HL-60 (cell line): ENCODE results near the gene CNTNAP5.

ENCODE experiments used
- GABPA ChIP-seq: IDR thresholded peaks from 2 replicates; pipeline ENCODE4 v1.6.1; 2012; ENCODE audit warnings: low read depth
- POLR2AphosphoS5 ChIP-seq: IDR thresholded peaks from 2 replicates; pipeline ENCODE4 v1.6.1; 2012; ENCODE audit warnings: low read depth
- SPI1 ChIP-seq: IDR thresholded peaks from 2 replicates; pipeline ENCODE4 v1.6.1; 2012; ENCODE audit warnings: low read depth, mild to moderate bottlenecking, borderline replicate concordance
- TF ChIP-seq, protein P1 (sequence below): IDR thresholded peaks from 2 replicates; pipeline ENCODE4 v1.6.1; 2012; ENCODE audit warnings: low read depth; ENCODE audit not compliant: insufficient replicate concordance
- TF ChIP-seq, protein P2 (sequence below): IDR thresholded peaks from one replicate; pipeline ENCODE4 v1.5.1; 2011; ENCODE audit warnings: low read length, control low read depth, inconsistent platforms; ENCODE audit not compliant: insufficient read depth

DNA sequence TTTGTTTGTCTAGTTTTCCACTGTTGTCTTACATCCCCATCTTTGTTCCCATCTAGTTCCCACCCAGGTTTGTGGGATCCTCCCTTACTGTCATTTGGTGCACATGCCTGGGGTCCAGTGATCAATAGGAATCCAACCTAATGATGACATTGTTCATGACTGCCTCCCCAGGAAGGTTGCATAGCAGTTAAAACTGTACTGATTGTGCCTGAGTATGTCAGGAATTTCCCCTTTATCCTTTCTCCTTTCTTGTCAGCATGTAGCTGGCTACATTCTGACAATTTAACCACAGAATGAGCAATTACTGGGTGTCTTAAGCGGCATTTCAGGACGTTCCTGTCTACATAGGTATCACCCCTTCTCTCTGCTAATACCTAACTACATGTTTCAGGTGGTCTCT lies 653.0 kb downstream of the CNTNAP5 start:
- TF ChIP-seq POLR2AphosphoS5 (no peak), GABPA (no peak), SPI1 (no peak)
- TF ChIP-seq, protein P1, sequence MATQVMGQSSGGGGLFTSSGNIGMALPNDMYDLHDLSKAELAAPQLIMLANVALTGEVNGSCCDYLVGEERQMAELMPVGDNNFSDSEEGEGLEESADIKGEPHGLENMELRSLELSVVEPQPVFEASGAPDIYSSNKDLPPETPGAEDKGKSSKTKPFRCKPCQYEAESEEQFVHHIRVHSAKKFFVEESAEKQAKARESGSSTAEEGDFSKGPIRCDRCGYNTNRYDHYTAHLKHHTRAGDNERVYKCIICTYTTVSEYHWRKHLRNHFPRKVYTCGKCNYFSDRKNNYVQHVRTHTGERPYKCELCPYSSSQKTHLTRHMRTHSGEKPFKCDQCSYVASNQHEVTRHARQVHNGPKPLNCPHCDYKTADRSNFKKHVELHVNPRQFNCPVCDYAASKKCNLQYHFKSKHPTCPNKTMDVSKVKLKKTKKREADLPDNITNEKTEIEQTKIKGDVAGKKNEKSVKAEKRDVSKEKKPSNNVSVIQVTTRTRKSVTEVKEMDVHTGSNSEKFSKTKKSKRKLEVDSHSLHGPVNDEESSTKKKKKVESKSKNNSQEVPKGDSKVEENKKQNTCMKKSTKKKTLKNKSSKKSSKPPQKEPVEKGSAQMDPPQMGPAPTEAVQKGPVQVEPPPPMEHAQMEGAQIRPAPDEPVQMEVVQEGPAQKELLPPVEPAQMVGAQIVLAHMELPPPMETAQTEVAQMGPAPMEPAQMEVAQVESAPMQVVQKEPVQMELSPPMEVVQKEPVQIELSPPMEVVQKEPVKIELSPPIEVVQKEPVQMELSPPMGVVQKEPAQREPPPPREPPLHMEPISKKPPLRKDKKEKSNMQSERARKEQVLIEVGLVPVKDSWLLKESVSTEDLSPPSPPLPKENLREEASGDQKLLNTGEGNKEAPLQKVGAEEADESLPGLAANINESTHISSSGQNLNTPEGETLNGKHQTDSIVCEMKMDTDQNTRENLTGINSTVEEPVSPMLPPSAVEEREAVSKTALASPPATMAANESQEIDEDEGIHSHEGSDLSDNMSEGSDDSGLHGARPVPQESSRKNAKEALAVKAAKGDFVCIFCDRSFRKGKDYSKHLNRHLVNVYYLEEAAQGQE, result no peak
- TF ChIP-seq, protein P2, sequence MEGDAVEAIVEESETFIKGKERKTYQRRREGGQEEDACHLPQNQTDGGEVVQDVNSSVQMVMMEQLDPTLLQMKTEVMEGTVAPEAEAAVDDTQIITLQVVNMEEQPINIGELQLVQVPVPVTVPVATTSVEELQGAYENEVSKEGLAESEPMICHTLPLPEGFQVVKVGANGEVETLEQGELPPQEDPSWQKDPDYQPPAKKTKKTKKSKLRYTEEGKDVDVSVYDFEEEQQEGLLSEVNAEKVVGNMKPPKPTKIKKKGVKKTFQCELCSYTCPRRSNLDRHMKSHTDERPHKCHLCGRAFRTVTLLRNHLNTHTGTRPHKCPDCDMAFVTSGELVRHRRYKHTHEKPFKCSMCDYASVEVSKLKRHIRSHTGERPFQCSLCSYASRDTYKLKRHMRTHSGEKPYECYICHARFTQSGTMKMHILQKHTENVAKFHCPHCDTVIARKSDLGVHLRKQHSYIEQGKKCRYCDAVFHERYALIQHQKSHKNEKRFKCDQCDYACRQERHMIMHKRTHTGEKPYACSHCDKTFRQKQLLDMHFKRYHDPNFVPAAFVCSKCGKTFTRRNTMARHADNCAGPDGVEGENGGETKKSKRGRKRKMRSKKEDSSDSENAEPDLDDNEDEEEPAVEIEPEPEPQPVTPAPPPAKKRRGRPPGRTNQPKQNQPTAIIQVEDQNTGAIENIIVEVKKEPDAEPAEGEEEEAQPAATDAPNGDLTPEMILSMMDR, result no peak
